Right cardiac atrium (tissue), 5 donors: ENCODE results near the gene B4GALT6. TPM values are rescaled to one million over a fixed set of nuclear protein-coding genes. Genes with fewer than 3 reads are reported as not detected.

Source experiments
- ATAC-seq, 2 donors: fragments of 200-7000 bp; cut with Tn5 transposase; one replicate each; pipeline versions ENCODE4 v1.8.0 to v1.9.1; 2020; ENCODE audit warnings: moderate library complexity in 2 of 2, mild to moderate bottlenecking in 1 of 2
- DNase-seq, 3 donors: peaks; one replicate each; pipeline ENCODE4 v3.0.0-alpha.2; 2020
- H3K27ac ChIP-seq: one replicate; pipeline ENCODE4 v1.5.1; 2013; ENCODE audit warnings: mild to moderate bottlenecking, low read length, control low read depth, moderate library complexity
- H3K27me3 ChIP-seq: one replicate; pipeline ENCODE4 v1.6.1; 2013; ENCODE audit not compliant: control insufficient read depth, insufficient read depth
- H3K4me1 ChIP-seq: one replicate; pipeline ENCODE4 v1.6.1; 2013; ENCODE audit warnings: low read length; ENCODE audit not compliant: control insufficient read depth, insufficient read depth
- H3K4me3 ChIP-seq: one replicate; pipeline ENCODE4 v1.5.1; 2013; ENCODE audit warnings: low read length, control low read depth
- H3K9me3 ChIP-seq: one replicate; pipeline ENCODE4 v1.6.1; 2013; ENCODE audit warnings: low read length; ENCODE audit not compliant: control insufficient read depth
- WGBS: extraction: QIAGEN DNeasy Blood & Tissue Kit; methylation state at CpG from one replicate; pipeline ENCODE4 v1.1.7; 2013; 5-methylcytosine and 5-hydroxymethylcytosine counted together
- intact Hi-C, 4 donors: fragments of 100-400 bp; cut with DNase I; formaldehyde crosslinking; loops; one replicate each; pipeline versions ENCODE4 v1.11.0 to v1.14.0; 2022 to 2023
- polyA plus RNA-seq: library from polyadenylated mRNA; stranded (reverse); fragments of 200-250 nt; gene quantifications from one replicate; pipeline ENCODE4 v1.2.3, GENCODE V29; 2013
- total RNA-seq, 4 donors: library from RNA; stranded (reverse); fragmentation: NEBNext Ultra II Directional; extraction: Animal tissue kit (Norgen Biotek cat#: 25700); gene quantifications; one replicate each; pipeline ENCODE4 v1.2.1, GENCODE V29; 2021
- donor health status: healthy with polysubstance abuse.
- donor health status: DM: no; HTN: yes; CAD: no.
- donor health status: DM: no; HTN: no; CAD: no.
- donor health status: DM: no; HTN: yes; CAD: no; lungs with severe emphysema.
- donor health status: DM: yes; HTN: yes; CAD: no.

The B4GALT6 gene
- total and polyA plus RNA-seq, 5 donors = 4.1 to 12.9 (median 10.2) TPM

GRCh38 chr18:31686986-31687928 is 2.9 kb upstream of the B4GALT6 start:
- ATAC-seq (no peak), DNase-seq (no peak)
- H3K4me3 ChIP-seq = no peak overlapping the region
- no peak overlapping the region for H3K27ac ChIP-seq
- no peaks in the 10 kb centered on the region for H3K27me3 ChIP-seq
- intact Hi-C loops = no loop called here
- no peaks in the 10 kb centered on the region for H3K9me3 ChIP-seq
- WGBS = 66% methylated on average over 6 of the region's 6 CpGs
- H3K4me1 ChIP-seq = no peaks in the 10 kb centered on the region

- no peaks in the 10 kb centered on the region for H3K27me3 ChIP-seq
- DNase-seq = no peak
- no peak overlapping the region for H3K4me3 ChIP-seq
- no peaks in the 10 kb centered on the region for H3K9me3 ChIP-seq
- no peak for ATAC-seq
- H3K4me1 ChIP-seq = no peaks in the 10 kb centered on the region
- no peak overlapping the region for H3K27ac ChIP-seq
- intact Hi-C loops = no loop called here
Measured at GRCh38 chr18:31686572-31686971, 2.2 kb upstream of the B4GALT6 start.

- H3K27ac ChIP-seq = peak overlapping the region; percentile 57
Measured at GRCh38 chr18:31685097-31686082, 1.0 kb upstream of the B4GALT6 start.

DNA sequence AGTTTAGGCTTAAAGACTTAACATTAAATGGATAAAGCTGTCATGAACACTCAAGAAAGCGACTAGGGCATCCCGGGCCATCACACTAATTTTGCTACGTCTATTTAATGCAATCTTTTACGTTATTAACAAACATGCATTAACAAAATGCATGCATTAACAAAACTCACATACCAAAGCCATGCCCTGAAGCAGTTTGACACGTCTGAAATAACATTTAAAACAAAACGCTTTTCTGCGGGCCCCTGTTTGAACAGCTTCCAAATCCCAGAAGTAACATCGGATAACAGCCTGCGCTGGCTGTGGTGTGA is 458 bp downstream of the B4GALT6 start:
- 15% methylated on average over 9 of the region's 9 CpGs for WGBS
- DNase-seq (no peak), ATAC-seq (no peak)
- H3K9me3 ChIP-seq = no peaks in the 10 kb centered on the region
- no peak overlapping the region for H3K27ac ChIP-seq
- intact Hi-C loops = no loop called here
- H3K4me1 ChIP-seq = no peaks in the 10 kb centered on the region
- H3K4me3 ChIP-seq = peak overlapping the region; percentile 90
- H3K27me3 ChIP-seq = no peaks in the 10 kb centered on the region

More at GRCh38 chr18:31685097-31686082, 1.0 kb upstream of the B4GALT6 start:
- DNase-seq = peak; percentile 74 to 88 (median 88)
- H3K4me3 ChIP-seq = peak overlapping the region; percentile 90
- ATAC-seq = peak; percentile 89 to 92
- no peaks in the 10 kb centered on the region for H3K27me3 ChIP-seq
- WGBS = 2% methylated on average over 115 of the region's 115 CpGs
- H3K9me3 ChIP-seq = no peaks in the 10 kb centered on the region
- H3K4me1 ChIP-seq = no peaks in the 10 kb centered on the region
- intact Hi-C loops = no loop called here

DNA sequence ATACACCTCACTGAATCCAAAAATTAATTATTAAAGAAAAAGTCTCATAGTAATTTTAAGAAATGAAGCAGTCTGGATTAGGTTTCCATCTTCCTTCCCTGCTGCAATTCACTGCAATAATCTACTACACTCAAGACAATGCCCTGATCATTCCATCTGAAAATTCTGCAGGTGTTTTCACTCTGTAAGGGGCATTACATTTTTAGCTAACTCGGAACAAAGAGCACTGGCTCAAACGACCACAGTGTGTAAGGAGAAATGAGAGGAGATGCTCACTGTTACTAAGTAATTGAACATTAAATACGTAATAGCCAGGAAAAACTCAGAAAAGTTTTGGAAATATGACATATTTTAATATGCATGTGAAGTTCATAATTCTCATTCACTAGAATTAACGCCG is 1.3 kb downstream of the B4GALT6 start:
- WGBS = 82% methylated on average over 5 of the region's 5 CpGs
- Histone ChIP-seq H3K27me3 (no peaks in the 10 kb centered on the region), H3K4me1 (no peaks in the 10 kb centered on the region), H3K27ac (no peak overlapping the region), H3K9me3 (no peaks in the 10 kb centered on the region), H3K4me3 (no peak overlapping the region)
- DNase-seq = no peak
- no peak for ATAC-seq
- intact Hi-C loops = no loop called here

DNA sequence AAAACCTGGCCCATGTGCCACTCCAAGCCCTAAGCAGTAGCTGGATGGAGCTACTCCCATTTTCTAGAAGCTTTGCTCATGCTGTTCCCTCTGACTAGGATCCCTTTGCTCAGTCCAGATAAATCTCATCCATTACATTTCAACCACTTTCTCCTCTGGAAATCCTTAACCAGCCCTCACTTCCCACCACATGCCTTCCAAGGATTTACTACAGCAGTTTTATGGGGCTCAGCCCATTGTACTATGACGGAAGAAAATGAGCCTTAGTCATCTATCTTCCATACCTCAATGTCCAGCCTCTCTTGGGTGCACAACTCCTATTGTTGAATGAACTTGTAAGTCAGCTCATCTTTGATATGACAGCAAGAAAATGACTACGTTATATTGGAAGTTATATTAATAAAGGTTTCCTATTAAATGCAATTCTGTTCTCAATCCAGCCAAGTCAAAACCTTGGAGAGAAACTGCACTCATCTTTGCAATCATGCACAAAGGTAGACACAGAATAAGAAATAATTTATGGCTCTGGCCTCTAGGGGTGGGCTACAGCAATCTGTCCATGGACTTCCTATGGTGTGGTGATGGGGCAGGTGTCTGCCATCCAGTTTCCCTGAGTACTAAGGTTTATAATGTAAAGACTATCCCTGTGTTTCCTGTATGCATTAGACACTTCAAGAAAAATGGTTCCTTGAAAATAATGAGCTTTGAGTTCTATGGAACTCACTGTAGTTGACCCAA is 3.4 kb downstream of the B4GALT6 start:
- H3K4me1 ChIP-seq = no peaks in the 10 kb centered on the region
- no peak for DNase-seq
- intact Hi-C loops = no loop called here

DNA sequence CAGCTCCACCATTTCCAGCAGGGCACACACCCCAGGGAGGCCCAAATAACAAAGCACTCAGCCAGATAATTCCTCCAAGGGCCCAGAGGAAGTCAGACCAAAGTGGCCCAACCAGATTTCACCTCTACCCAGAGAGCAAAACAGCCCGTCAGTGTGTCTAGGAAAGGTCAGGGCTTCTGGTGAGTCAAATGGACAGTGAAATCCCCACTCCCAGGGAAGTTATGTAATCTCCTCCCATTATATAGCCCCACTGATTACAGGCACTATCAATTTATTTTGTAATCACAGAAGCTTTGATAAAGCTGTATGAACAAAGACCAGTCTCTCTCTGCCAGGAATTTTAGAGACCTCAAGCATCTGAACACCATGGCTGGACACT is 4.0 kb downstream of the B4GALT6 start:
- H3K27ac ChIP-seq = no peak overlapping the region
- H3K4me3 ChIP-seq = no peak overlapping the region
- 48% methylated on average over 1 of the region's 1 CpG for WGBS
- ATAC-seq = peak; percentile 30 to 77
- no peaks in the 10 kb centered on the region for H3K9me3 ChIP-seq
- H3K27me3 ChIP-seq = no peaks in the 10 kb centered on the region
- intact Hi-C loops = no loop called here
- DNase-seq = no peak
- H3K4me1 ChIP-seq = no peaks in the 10 kb centered on the region

More for the DNA sequence above, 3.4 kb downstream of the B4GALT6 start:
- Histone ChIP-seq H3K27ac (no peak overlapping the region), H3K27me3 (no peaks in the 10 kb centered on the region), H3K9me3 (no peaks in the 10 kb centered on the region), H3K4me3 (no peak overlapping the region)
- ATAC-seq = no peak
- WGBS = 91% methylated on average over 2 of the region's 2 CpGs

DNA sequence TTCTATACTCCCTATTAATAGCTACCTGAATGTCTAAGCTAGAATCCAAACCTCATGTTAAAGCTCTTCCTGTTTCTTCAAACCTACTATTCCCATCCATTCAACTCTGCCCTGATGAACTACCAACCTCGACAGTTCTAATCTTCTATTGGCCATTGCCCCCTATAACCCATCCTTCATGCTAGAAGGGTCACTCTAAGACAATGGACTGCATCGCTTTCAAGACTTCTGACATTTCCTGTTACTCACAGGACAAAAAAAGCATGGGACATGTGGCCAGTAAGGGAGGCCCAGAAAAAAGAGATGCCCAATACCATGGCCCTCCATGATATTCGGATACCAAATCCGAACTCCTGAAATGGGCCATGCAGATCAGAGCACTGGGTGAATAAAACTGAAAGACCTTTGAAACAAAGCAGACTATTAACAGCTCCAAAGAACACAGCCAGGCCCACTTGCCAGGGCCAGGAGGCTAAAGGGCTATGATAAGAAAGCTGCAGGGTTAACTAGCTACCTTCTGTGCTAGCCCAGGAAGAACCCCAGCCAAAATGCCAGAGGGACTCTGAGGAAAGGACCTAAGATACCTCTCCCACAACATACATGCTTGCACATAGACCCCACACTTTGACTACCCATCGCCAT is 4.5 kb downstream of the B4GALT6 start:
- H3K9me3 ChIP-seq = no peaks in the 10 kb centered on the region
- ATAC-seq (peak in 1 of 2 donors; percentile 34), DNase-seq (no peak)
- intact Hi-C loops = no loop called here
- no peaks in the 10 kb centered on the region for H3K4me1 ChIP-seq
- WGBS = 84% methylated on average over 5 of the region's 5 CpGs
- no peak overlapping the region for H3K4me3 ChIP-seq
- H3K27me3 ChIP-seq = no peaks in the 10 kb centered on the region
- H3K27ac ChIP-seq = no peak overlapping the region

GRCh38 chr18:31679133-31679742 is 5.1 kb downstream of the B4GALT6 start:
- Histone ChIP-seq H3K4me1 (no peaks in the 10 kb centered on the region), H3K4me3 (no peak overlapping the region), H3K27ac (no peak overlapping the region), H3K9me3 (no peaks in the 10 kb centered on the region), H3K27me3 (no peaks in the 10 kb centered on the region)
- intact Hi-C loops = no loop called here
- DNase-seq = no peak
- peak in 1 of 2 donors; percentile 73 for ATAC-seq
- 68% methylated on average over 3 of the region's 3 CpGs for WGBS

DNA sequence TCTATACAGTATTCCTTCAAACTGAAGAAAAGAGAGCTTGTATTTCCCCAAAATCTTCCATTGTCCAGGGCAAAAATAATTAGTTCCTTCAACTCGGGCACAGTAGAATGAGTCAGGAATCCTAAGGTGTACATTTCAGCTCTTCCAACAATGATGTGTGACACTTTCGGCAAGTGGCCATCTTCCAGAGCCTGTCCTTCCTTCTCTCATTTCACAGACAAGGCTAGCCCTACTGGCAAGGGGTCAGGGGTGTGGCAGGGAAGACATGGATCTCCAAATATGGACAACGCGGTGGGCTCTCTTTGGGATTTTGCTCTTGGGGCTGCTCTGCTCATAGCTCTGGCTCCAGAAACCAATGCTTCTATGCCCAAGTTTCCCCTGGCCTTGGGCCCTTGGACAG is 6.0 kb downstream of the B4GALT6 start:
- no peak overlapping the region for H3K27ac ChIP-seq
- no peak overlapping the region for H3K4me3 ChIP-seq
- no peaks in the 10 kb centered on the region for H3K4me1 ChIP-seq
- 90% methylated on average over 4 of the region's 4 CpGs for WGBS
- no peaks in the 10 kb centered on the region for H3K27me3 ChIP-seq
- DNase-seq = no peak
- ATAC-seq = no peak
- intact Hi-C loops = no loop called here
- H3K9me3 ChIP-seq = no peaks in the 10 kb centered on the region
